ENCODE results near the gene KNDC1.

GRCh38 chr10:133161486-133162109, 1.6 kb downstream of the KNDC1 start:
- no peak for TF ChIP-seq POLR2A (IDR thresholded peaks at IDR 0.05; ENCODE audit: low read length)
- TF ChIP-seq GATA1 (IDR thresholded peaks at IDR 0.05; ENCODE audit: low read depth, low read length) = no peak

Data from erythroblast (primary cell).